ENCODE results near the gene GUCA2B. TPM values are rescaled to one million over a fixed set of nuclear protein-coding genes. Genes with fewer than 3 reads are reported as not detected.

Gene GUCA2B
- total RNA-seq, 1 experiment from 2014 or later, result not detected

DNA sequence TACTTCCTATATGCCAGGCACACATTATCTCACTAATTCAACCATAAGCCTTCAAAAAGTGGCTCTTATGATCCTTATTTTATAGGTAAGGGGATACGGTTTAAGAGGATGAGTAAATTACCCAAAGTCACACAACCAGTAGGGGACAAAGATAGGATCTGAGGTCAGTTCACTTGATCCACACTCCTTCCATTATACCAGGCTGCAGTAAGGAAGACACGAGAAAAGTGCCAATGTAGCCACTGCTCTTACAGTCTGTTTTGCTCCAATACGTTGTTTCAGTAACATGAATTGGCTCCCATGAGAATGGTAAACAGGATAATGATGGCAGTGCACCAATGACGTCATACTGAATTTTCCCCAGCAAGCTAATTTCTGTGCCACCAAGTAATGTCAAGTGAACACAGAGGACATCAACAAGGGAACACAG is 26.7 kb downstream of the GUCA2B start:
- no peak overlapping the region for H3K27ac ChIP-seq (ENCODE audit: low read length)
- no peaks in the 10 kb centered on the region for H4K20me1 ChIP-seq (ENCODE audit: insufficient read depth, low read depth, low read length)
- H3K4me3 ChIP-seq (ENCODE audit: low read length), result no peak overlapping the region
- no peak overlapping the region for H3K9ac ChIP-seq (ENCODE audit: low read length)
- no peaks in the 10 kb centered on the region for H3K27me3 ChIP-seq (ENCODE audit: low read length)
- no peaks in the 10 kb centered on the region for H3K36me3 ChIP-seq (ENCODE audit: insufficient read depth, low read length)
- H2AFZ ChIP-seq (ENCODE audit: low read length), result no peak overlapping the region
- no peaks in the 10 kb centered on the region for H3K9me2 ChIP-seq (replicated peaks; ENCODE audit: insufficient read depth, low read length)
- H3K4me2 ChIP-seq (ENCODE audit: low read depth, low read length, poor library complexity, severe bottlenecking), result no peak overlapping the region
- no peak for DNase-seq
- H3K79me2 ChIP-seq (ENCODE audit: low read length), result no peaks in the 10 kb centered on the region
- no peaks in the 10 kb centered on the region; the same call in 1 of the 2 replicates for H3K4me1 ChIP-seq (ENCODE audit: low read length)
- no peaks in the 10 kb centered on the region for H3K9me3 ChIP-seq (ENCODE audit: low read length)

DNA sequence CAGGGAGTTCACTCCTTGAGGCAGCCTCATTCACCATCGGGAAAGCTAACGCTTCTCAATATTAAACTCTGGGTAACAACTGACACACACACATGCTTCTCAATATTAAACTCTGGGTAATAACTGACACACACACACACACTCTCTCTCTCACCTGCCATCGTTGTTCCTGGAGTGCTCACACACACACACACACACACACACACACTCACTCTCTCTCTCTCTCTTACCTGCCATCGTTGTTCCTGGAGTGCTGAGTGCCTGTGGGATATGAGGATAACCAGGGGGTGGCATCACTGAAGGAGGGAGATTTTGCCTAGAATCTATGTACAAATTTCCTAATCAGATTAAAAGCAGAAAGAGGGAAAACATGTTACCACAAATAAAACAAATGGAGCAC is 28.5 kb downstream of the GUCA2B start:
- no peak for DNase-seq

GRCh38 chr1:42183210-42183956 is 30.2 kb downstream of the GUCA2B start:
- Histone ChIP-seq H3K4me3 (ENCODE audit: low read length) (no peak overlapping the region), H4K20me1 (ENCODE audit: insufficient read depth, low read depth, low read length) (no peaks in the 10 kb centered on the region), H3K27me3 (ENCODE audit: low read length) (no peaks in the 10 kb centered on the region), H3K79me2 (ENCODE audit: low read length) (no peaks in the 10 kb centered on the region), H3K4me2 (ENCODE audit: low read depth, low read length, poor library complexity, severe bottlenecking) (no peak overlapping the region), H3K9me3 (ENCODE audit: low read length) (no peaks in the 10 kb centered on the region), H3K27ac (ENCODE audit: low read length) (no peak overlapping the region), H3K9me2 (replicated peaks; ENCODE audit: insufficient read depth, low read length) (no peaks in the 10 kb centered on the region), H2AFZ (ENCODE audit: low read length) (no peak overlapping the region), H3K9ac (ENCODE audit: low read length) (no peak overlapping the region), H3K36me3 (ENCODE audit: insufficient read depth, low read length) (peaks cover 3% of the 10 kb centered on the region; the same call in 1 of the 2 replicates), H3K4me1 (ENCODE audit: low read length) (no peaks in the 10 kb centered on the region; the same call in 1 of the 2 replicates)
- DNase-seq, result no peak

More for the DNA sequence above, 28.5 kb downstream of the GUCA2B start:
- Histone ChIP-seq H3K4me2 (ENCODE audit: low read depth, low read length, poor library complexity, severe bottlenecking) (no peak overlapping the region), H3K9ac (ENCODE audit: low read length) (no peak overlapping the region), H3K27ac (ENCODE audit: low read length) (no peak overlapping the region), H3K36me3 (ENCODE audit: insufficient read depth, low read length) (no peaks in the 10 kb centered on the region), H3K27me3 (ENCODE audit: low read length) (no peaks in the 10 kb centered on the region), H4K20me1 (ENCODE audit: insufficient read depth, low read depth, low read length) (no peaks in the 10 kb centered on the region), H3K9me3 (ENCODE audit: low read length) (no peaks in the 10 kb centered on the region), H3K4me3 (ENCODE audit: low read length) (no peak overlapping the region), H3K4me1 (ENCODE audit: low read length) (no peaks in the 10 kb centered on the region; the same call in 1 of the 2 replicates), H3K79me2 (ENCODE audit: low read length) (no peaks in the 10 kb centered on the region), H2AFZ (ENCODE audit: low read length) (no peak overlapping the region), H3K9me2 (replicated peaks; ENCODE audit: insufficient read depth, low read length) (no peaks in the 10 kb centered on the region)

DNA sequence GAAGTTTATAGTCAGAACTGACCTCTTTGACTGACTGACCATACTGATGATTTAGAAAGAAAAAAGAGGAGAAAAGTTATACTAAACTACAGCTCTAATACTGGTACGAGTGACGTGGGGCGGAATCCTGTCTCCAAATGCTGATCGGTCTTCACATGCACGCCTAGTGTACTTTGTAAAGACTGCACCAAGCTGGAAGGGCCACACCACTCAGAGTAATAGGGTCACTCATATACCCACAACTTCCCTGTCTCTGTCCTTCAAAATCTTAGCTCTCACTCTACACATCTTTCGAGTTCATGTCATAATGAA is 30.7 kb downstream of the GUCA2B start:
- H3K4me3 ChIP-seq (ENCODE audit: low read length), result no peak overlapping the region
- H3K36me3 ChIP-seq (ENCODE audit: insufficient read depth, low read length), result peaks cover 8% of the 10 kb centered on the region; the same call in 1 of the 2 replicates
- H3K4me2 ChIP-seq (ENCODE audit: low read depth, low read length, poor library complexity, severe bottlenecking), result no peak overlapping the region
- H3K4me1 ChIP-seq (ENCODE audit: low read length), result no peaks in the 10 kb centered on the region; the same call in 1 of the 2 replicates
- H2AFZ ChIP-seq (ENCODE audit: low read length), result no peak overlapping the region
- no peaks in the 10 kb centered on the region for H4K20me1 ChIP-seq (ENCODE audit: insufficient read depth, low read depth, low read length)
- H3K27ac ChIP-seq (ENCODE audit: low read length), result no peak overlapping the region
- H3K27me3 ChIP-seq (ENCODE audit: low read length), result no peaks in the 10 kb centered on the region
- DNase-seq, result no peak
- H3K9ac ChIP-seq (ENCODE audit: low read length), result no peak overlapping the region
- H3K79me2 ChIP-seq (ENCODE audit: low read length), result no peaks in the 10 kb centered on the region
- H3K9me2 ChIP-seq (replicated peaks; ENCODE audit: insufficient read depth, low read length), result no peaks in the 10 kb centered on the region
- no peaks in the 10 kb centered on the region for H3K9me3 ChIP-seq (ENCODE audit: low read length)

GRCh38 chr1:42184616-42185015 is 31.4 kb downstream of the GUCA2B start:
- no peaks in the 10 kb centered on the region for H4K20me1 ChIP-seq (ENCODE audit: insufficient read depth, low read depth, low read length)
- H3K9me3 ChIP-seq (ENCODE audit: low read length), result no peaks in the 10 kb centered on the region
- H3K4me2 ChIP-seq (ENCODE audit: low read depth, low read length, poor library complexity, severe bottlenecking), result no peak overlapping the region
- no peak for DNase-seq
- 0 out of 2 replicates have a peak, but pooled peaks cover 2% of the 10 kb centered on the region for H3K79me2 ChIP-seq (ENCODE audit: low read length)
- H3K27ac ChIP-seq (ENCODE audit: low read length), result no peak overlapping the region
- no peak overlapping the region for H3K4me3 ChIP-seq (ENCODE audit: low read length)
- no peaks in the 10 kb centered on the region for H3K27me3 ChIP-seq (ENCODE audit: low read length)
- no peaks in the 10 kb centered on the region; the same call in 1 of the 2 replicates for H3K4me1 ChIP-seq (ENCODE audit: low read length)
- H2AFZ ChIP-seq (ENCODE audit: low read length), result no peak overlapping the region
- H3K9ac ChIP-seq (ENCODE audit: low read length), result no peak overlapping the region
- no peaks in the 10 kb centered on the region for H3K9me2 ChIP-seq (replicated peaks; ENCODE audit: insufficient read depth, low read length)
- H3K36me3 ChIP-seq (ENCODE audit: insufficient read depth, low read length), result peaks cover 15% of the 10 kb centered on the region; the same call in 1 of the 2 replicates

GRCh38 chr1:42186152-42186551 is 32.9 kb downstream of the GUCA2B start:
- Histone ChIP-seq H3K79me2 (ENCODE audit: low read length) (0 out of 2 replicates have a peak, but pooled peaks cover 5% of the 10 kb centered on the region), H3K4me2 (ENCODE audit: low read depth, low read length, poor library complexity, severe bottlenecking) (no peak overlapping the region), H3K27me3 (ENCODE audit: low read length) (no peaks in the 10 kb centered on the region), H4K20me1 (ENCODE audit: insufficient read depth, low read depth, low read length) (no peaks in the 10 kb centered on the region), H3K27ac (ENCODE audit: low read length) (no peak overlapping the region), H3K36me3 (ENCODE audit: insufficient read depth, low read length) (peaks cover 15% of the 10 kb centered on the region; the same call in 1 of the 2 replicates), H3K4me3 (ENCODE audit: low read length) (no peak overlapping the region), H3K9ac (ENCODE audit: low read length) (no peak overlapping the region), H3K9me3 (ENCODE audit: low read length) (no peaks in the 10 kb centered on the region), H2AFZ (ENCODE audit: low read length) (no peak overlapping the region), H3K4me1 (ENCODE audit: low read length) (no peaks in the 10 kb centered on the region), H3K9me2 (replicated peaks; ENCODE audit: insufficient read depth, low read length) (no peaks in the 10 kb centered on the region)
- no peak for DNase-seq

DNA sequence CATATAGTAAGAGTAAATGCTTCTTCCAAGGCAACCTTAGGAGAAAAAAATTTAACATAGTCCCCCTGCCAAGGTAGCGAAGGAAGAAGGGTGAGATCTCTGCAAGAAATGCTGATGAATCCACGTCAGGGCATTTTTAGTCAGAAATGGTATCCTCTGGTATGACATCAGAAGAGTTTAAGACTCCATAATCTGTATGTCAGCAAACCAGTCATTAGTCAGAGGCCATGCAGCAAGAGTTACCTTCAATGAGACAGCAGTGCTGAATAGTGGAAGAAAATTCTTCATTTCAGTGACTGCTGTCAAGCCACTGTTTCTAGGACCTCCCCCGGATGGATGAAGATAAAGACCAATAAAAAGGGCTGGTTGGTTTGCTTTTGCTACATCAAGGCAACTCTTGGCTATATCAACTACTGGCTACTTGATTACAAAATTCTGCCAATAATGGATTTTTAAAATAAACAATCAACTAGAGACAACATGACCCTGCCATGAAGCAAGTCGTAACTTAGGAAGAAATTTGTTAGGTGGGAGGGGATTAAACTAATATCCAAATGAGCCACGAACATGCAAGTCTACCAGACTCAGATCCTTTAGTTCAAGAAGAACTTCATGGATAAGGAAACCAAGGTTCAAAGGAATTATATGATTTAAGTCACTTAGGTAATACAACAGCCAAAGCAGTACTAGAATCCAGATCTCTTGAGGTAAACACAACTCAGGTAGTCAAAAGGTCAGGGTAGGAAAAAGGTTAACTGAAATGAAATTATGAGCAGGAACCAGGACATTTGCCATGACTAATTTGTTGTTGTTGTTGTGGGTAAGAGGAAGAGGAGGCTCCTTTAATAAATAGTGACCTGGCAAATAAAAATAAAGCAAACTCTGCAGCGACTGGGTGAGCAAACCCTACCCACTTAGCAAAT is 37.0 kb downstream of the GUCA2B start:
- H3K9me3 ChIP-seq (ENCODE audit: low read length), result no peaks in the 10 kb centered on the region
- H3K4me3 ChIP-seq (ENCODE audit: low read length), result no peak overlapping the region
- peaks cover 22% of the 10 kb centered on the region for H3K79me2 ChIP-seq (ENCODE audit: low read length)
- no peaks in the 10 kb centered on the region for H3K4me1 ChIP-seq (ENCODE audit: low read length)
- no peaks in the 10 kb centered on the region for H3K9me2 ChIP-seq (replicated peaks; ENCODE audit: insufficient read depth, low read length)
- H3K27ac ChIP-seq (ENCODE audit: low read length), result no peak overlapping the region
- no peak overlapping the region for H3K4me2 ChIP-seq (ENCODE audit: low read depth, low read length, poor library complexity, severe bottlenecking)
- no peaks in the 10 kb centered on the region for H4K20me1 ChIP-seq (ENCODE audit: insufficient read depth, low read depth, low read length)
- H2AFZ ChIP-seq (ENCODE audit: low read length), result no peak overlapping the region
- peaks cover 22% of the 10 kb centered on the region; the same call in 1 of the 2 replicates for H3K36me3 ChIP-seq (ENCODE audit: insufficient read depth, low read length)
- H3K9ac ChIP-seq (ENCODE audit: low read length), result no peak overlapping the region
- DNase-seq, result no peak
- no peaks in the 10 kb centered on the region for H3K27me3 ChIP-seq (ENCODE audit: low read length)

GRCh38 chr1:42191319-42191718 is 38.1 kb downstream of the GUCA2B start:
- Histone ChIP-seq H4K20me1 (ENCODE audit: insufficient read depth, low read depth, low read length) (no peaks in the 10 kb centered on the region), H3K79me2 (ENCODE audit: low read length) (peaks cover 28% of the 10 kb centered on the region), H3K9ac (ENCODE audit: low read length) (no peak overlapping the region), H3K4me2 (ENCODE audit: low read depth, low read length, poor library complexity, severe bottlenecking) (no peak overlapping the region), H3K4me3 (ENCODE audit: low read length) (no peak overlapping the region), H2AFZ (ENCODE audit: low read length) (no peak overlapping the region), H3K9me3 (ENCODE audit: low read length) (no peaks in the 10 kb centered on the region), H3K9me2 (replicated peaks; ENCODE audit: insufficient read depth, low read length) (no peaks in the 10 kb centered on the region), H3K27ac (ENCODE audit: low read length) (no peak overlapping the region), H3K27me3 (ENCODE audit: low read length) (no peaks in the 10 kb centered on the region), H3K4me1 (ENCODE audit: low read length) (no peaks in the 10 kb centered on the region), H3K36me3 (ENCODE audit: insufficient read depth, low read length) (peaks cover 26% of the 10 kb centered on the region; the same call in 1 of the 2 replicates)
- DNase-seq, result no peak

All from Karpas-422 (cell line).